HepG2 (cell line): ENCODE data around the gene RBM5. TPM values are rescaled to one million over a fixed set of nuclear protein-coding genes. Genes with fewer than 3 reads are reported as not detected.

Experiments used
- ATAC-seq: fragments of 200-7000 bp; cut with Tn5 transposase; 3 replicates; pipeline ENCODE4 v1.9.1; 2020; ENCODE audit warnings: mild to moderate bottlenecking, moderate library complexity
- BruUV-seq: library from RNA; stranded (reverse); fragments of 400-500 nt; replicated peaks from 2 replicates; lab custom pipeline; 2021; lab: Mats Ljungman, UMichigan
- CTCF ChIA-PET: fragments of 300-600 bp; formaldehyde crosslinking; extraction: SDS; loops from one replicate; lab custom pipeline; 2021; ENCODE audit warnings: low total read pairs, inconsistent platforms, low intra/inter-chr PET ratio; lab: Yijun Ruan, JAX
- POLR2A ChIA-PET: fragments of 350-600 bp; sonication (Branson Sonifier 250); formaldehyde crosslinking; loops from one replicate; lab custom pipeline; 2020; ENCODE audit warnings: antibody characterized with exemption, inconsistent platforms; lab: Yijun Ruan, JAX
- DNase-seq: peaks from one replicate; pipeline ENCODE4 v3.0.0-alpha.2; 2015; ENCODE audit warnings: low spot score
- FAIRE-seq: peaks from 3 replicates; lab custom pipeline; 2011; peaks lifted over from hg19 to GRCh38; lab: Jason Lieb, UNC
- H2AFZ ChIP-seq: one replicate; pipeline ENCODE4 v1.6.1; 2011; ENCODE audit warnings: low read length, inconsistent platforms
- H3K27ac ChIP-seq: fragments of 300-600 bp; 3 replicates; pipeline ENCODE4 v1.8.0; 2011; ENCODE audit warnings: mixed run types, mild to moderate bottlenecking, mixed read lengths, low read length, inconsistent platforms; ENCODE audit not compliant: insufficient read depth; ENCODE audit errors: extremely low read length
- H3K27me3 ChIP-seq, 2 experiments: fragments of 200-600 bp in 1 of 2; 2 replicates in 1 of 2; 3 replicates in 1 of 2; pipeline versions ENCODE4 v1.6.0 to v1.8.0; 2011; ENCODE audit warnings: low read length in 2 of 2, mild to moderate bottlenecking in 2 of 2, moderate library complexity in 2 of 2, inconsistent platforms in 1 of 2; ENCODE audit not compliant: insufficient read depth in 2 of 2, control insufficient read depth in 1 of 2
- H3K36me3 ChIP-seq, 2 experiments: fragments of 200-600 bp in 1 of 2; replicated peaks in 1 of 2; 2 replicates in 1 of 2; 3 replicates in 1 of 2; pipeline versions ENCODE4 v1.5.1 to v1.8.0; 2011; ENCODE audit warnings: low read length in 2 of 2, inconsistent platforms in 1 of 2; ENCODE audit not compliant: insufficient read depth in 2 of 2, control insufficient read depth in 1 of 2
- H3K4me1 ChIP-seq: 2 replicates; pipeline ENCODE4 v1.5.1; 2012; ENCODE audit warnings: low read length, inconsistent platforms; ENCODE audit not compliant: insufficient read depth
- H3K4me2 ChIP-seq: 2 replicates; pipeline ENCODE4 v1.6.0; 2011; ENCODE audit warnings: low read depth, low read length, inconsistent platforms
- H3K4me3 ChIP-seq, 3 experiments: fragments of 200-600 bp in 1 of 3; sonication (generic), shearing (Covaris generic) in 1 of 3; replicated peaks in 1 of 3; 2 replicates each; pipeline ENCODE4 v1.5.1; 2011 to 2016; ENCODE audit warnings: low read length in 3 of 3, inconsistent platforms in 2 of 3, low read depth in 2 of 3, mild to moderate bottlenecking in 2 of 3, control low read depth in 1 of 3, mixed read lengths in 1 of 3; ENCODE audit not compliant: insufficient read depth in 1 of 3
- H3K79me2 ChIP-seq: one replicate; pipeline ENCODE4 v1.6.1; 2011; ENCODE audit warnings: low read length, inconsistent platforms; ENCODE audit not compliant: insufficient read depth
- H3K9ac ChIP-seq: 2 replicates; pipeline ENCODE4 v1.6.0; 2011; ENCODE audit warnings: mild to moderate bottlenecking, low read depth, low read length, inconsistent platforms; ENCODE audit not compliant: insufficient read depth
- H3K9me3 ChIP-seq: 2 replicates; pipeline ENCODE4 v1.5.1; 2012; ENCODE audit warnings: mild to moderate bottlenecking, low read length
- H4K20me1 ChIP-seq: 2 replicates; pipeline ENCODE4 v1.6.0; 2011; ENCODE audit warnings: inconsistent platforms, mild to moderate bottlenecking, low read length, moderate library complexity; ENCODE audit not compliant: insufficient read depth
- FOXK1 ChIP-seq: sonication (generic); formaldehyde crosslinking; IDR thresholded peaks from 2 replicates; pipeline ENCODE4 v1.4.0; 2020; ENCODE audit warnings: low read depth, missing genetic modification reagents, borderline replicate concordance
- GZF1 ChIP-seq: sonication (generic); formaldehyde crosslinking; IDR thresholded peaks from 2 replicates; pipeline ENCODE4 v1.5.1; 2020; ENCODE audit warnings: mild to moderate bottlenecking, missing genetic modification reagents
- ZBTB7A ChIP-seq: sonication (generic); formaldehyde crosslinking; IDR thresholded peaks from 2 replicates; pipeline ENCODE4 v1.8.0; 2022; ENCODE audit warnings: mild to moderate bottlenecking, missing genetic modification reagents
- ZMYM2 ChIP-seq: sonication (generic); formaldehyde crosslinking; IDR thresholded peaks from 2 replicates; pipeline ENCODE4 v1.8.0; 2022; ENCODE audit warnings: mild to moderate bottlenecking, missing genetic modification reagents
- ZNF737 ChIP-seq: sonication (generic); formaldehyde crosslinking; IDR thresholded peaks from 2 replicates; pipeline ENCODE4 v1.5.0; 2020; ENCODE audit warnings: missing genetic modification reagents, mild to moderate bottlenecking, borderline replicate concordance
- ZNF746 ChIP-seq: sonication (generic); formaldehyde crosslinking; IDR thresholded peaks from 2 replicates; pipeline ENCODE4 v1.8.0; 2022; ENCODE audit warnings: mild to moderate bottlenecking, missing genetic modification reagents
- ZNF879 ChIP-seq: sonication (generic); formaldehyde crosslinking; IDR thresholded peaks from 2 replicates; pipeline ENCODE4 v1.8.1; 2023; ENCODE audit warnings: missing genetic modification reagents
- WGBS: methylation state at CpG from one replicate; pipeline ENCODE4 v1.1.6; 2017; ENCODE audit warnings: low lambda C conversion rate; 5-methylcytosine and 5-hydroxymethylcytosine counted together
- in situ Hi-C: cut with HindIII; loops from 2 replicates; pipeline ENCODE4 v1.10.0; 2017; ENCODE audit warnings: low pct_unique_long_range_greater_than_20kb; ENCODE audit not compliant: extremely low pct_ligation_motif_present
- intact Hi-C: fragments of 100-400 bp; cut with micrococcal nuclease; formaldehyde crosslinking; loops from one replicate; pipeline ENCODE4 v1.10.0; 2022; ENCODE audit not compliant: unreplicated experiment
- polyA plus RNA-seq, 8 experiments: library from polyadenylated mRNA; depleted of rRNA in 3 of 8; stranded (reverse) in 7 of 8; unstranded in 1 of 8; fragments of >200 nt; fragmentation: Illumina TruSeq in 4 of 8; extraction: Trizol in 4 of 8; gene quantifications; 2 replicates each; pipeline versions ENCODE4 v1.2.1 to v1.2.3, GENCODE V29; 2011 to 2016; ENCODE audit warnings: low read depth in 4 of 8, missing spikeins in 1 of 8, mixed read lengths in 1 of 8; ENCODE audit not compliant: insufficient read depth in 1 of 8
- total RNA-seq, 5 experiments: library from RNA; depleted of rRNA; stranded (reverse); fragments of >200 nt; fragmentation: Illumina TruSeq; extraction: Trizol; gene quantifications; 2 replicates each; pipeline ENCODE4 v1.2.3, GENCODE V29; 2016; ENCODE audit warnings: low read depth in 1 of 5
- TF ChIP-seq, protein P1 (sequence below): sonication (generic); formaldehyde crosslinking; IDR thresholded peaks from 2 replicates; pipeline ENCODE4 v1.5.0; 2020; ENCODE audit warnings: mild to moderate bottlenecking, missing genetic modification reagents
- TF ChIP-seq, protein P2 (sequence below): sonication (generic); formaldehyde crosslinking; IDR thresholded peaks from 2 replicates; pipeline ENCODE4 v1.4.0; 2020; ENCODE audit warnings: missing genetic modification reagents
- TF ChIP-seq, protein P3 (sequence below): sonication (generic); formaldehyde crosslinking; IDR thresholded peaks from 2 replicates; pipeline ENCODE4 v1.4.0; 2020; ENCODE audit warnings: mild to moderate bottlenecking, missing genetic modification reagents
- TF ChIP-seq, protein P4 (sequence below): sonication (generic); formaldehyde crosslinking; IDR thresholded peaks from 2 replicates; pipeline ENCODE4 v1.5.0; 2020; ENCODE audit warnings: missing genetic modification reagents
- TF ChIP-seq, protein P5 (sequence below): sonication (generic); formaldehyde crosslinking; IDR thresholded peaks from 2 replicates; pipeline ENCODE4 v1.5.1; 2020; ENCODE audit warnings: mild to moderate bottlenecking, missing genetic modification reagents, moderate library complexity

The RBM5 gene
- total and polyA plus RNA-seq, 2 of the 13 experiments (the other 11 are each of a cell fraction or from before 2014, with no cell fraction given): 106 to 204 TPM

DNA sequence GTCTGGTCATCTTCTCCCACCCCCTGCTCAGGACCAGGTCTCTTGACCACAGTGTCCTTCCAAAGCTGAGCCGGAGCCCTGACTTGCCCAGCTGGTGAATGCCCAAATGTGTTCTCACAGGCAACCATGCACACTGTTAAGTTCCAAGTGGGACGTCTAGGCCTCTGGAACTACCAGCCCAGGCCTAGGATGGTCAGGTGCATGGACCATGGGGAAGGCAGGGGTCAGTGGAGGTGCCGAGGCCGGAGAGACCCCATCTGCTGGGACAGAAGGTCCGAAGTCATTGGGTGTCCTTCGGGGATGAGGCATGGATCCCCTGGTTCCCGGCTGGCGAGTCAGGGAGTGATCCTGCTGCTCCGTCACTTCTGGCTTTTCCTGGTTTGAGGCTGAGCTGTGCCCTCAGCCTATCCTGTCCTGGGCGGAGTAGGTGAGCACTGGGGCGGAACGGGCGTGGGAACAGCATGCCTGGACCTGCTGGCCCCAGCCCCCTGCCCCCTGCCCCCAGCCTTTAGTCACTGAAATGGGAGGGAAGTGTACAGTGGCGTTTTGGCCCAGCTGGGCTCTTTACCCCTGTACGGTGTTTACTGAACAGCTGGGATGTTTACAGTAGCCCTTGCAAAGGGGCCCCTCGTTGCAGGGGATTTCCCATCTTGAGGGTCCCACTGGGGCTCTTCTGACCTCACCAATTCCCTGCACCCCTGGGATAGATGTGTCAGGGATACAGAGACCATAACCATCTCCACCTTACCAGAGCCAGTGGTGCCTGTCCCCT lies 78.5 kb downstream of the RBM5 start (continued):
- TF ChIP-seq, protein P1, sequence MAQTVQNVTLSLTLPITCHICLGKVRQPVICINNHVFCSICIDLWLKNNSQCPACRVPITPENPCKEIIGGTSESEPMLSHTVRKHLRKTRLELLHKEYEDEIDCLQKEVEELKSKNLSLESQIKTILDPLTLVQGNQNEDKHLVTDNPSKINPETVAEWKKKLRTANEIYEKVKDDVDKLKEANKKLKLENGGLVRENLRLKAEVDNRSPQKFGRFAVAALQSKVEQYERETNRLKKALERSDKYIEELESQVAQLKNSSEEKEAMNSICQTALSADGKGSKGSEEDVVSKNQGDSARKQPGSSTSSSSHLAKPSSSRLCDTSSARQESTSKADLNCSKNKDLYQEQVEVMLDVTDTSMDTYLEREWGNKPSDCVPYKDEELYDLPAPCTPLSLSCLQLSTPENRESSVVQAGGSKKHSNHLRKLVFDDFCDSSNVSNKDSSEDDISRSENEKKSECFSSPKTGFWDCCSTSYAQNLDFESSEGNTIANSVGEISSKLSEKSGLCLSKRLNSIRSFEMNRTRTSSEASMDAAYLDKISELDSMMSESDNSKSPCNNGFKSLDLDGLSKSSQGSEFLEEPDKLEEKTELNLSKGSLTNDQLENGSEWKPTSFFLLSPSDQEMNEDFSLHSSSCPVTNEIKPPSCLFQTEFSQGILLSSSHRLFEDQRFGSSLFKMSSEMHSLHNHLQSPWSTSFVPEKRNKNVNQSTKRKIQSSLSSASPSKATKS (CRISPR knock-in tag): no peak
- TF ChIP-seq, protein P2, sequence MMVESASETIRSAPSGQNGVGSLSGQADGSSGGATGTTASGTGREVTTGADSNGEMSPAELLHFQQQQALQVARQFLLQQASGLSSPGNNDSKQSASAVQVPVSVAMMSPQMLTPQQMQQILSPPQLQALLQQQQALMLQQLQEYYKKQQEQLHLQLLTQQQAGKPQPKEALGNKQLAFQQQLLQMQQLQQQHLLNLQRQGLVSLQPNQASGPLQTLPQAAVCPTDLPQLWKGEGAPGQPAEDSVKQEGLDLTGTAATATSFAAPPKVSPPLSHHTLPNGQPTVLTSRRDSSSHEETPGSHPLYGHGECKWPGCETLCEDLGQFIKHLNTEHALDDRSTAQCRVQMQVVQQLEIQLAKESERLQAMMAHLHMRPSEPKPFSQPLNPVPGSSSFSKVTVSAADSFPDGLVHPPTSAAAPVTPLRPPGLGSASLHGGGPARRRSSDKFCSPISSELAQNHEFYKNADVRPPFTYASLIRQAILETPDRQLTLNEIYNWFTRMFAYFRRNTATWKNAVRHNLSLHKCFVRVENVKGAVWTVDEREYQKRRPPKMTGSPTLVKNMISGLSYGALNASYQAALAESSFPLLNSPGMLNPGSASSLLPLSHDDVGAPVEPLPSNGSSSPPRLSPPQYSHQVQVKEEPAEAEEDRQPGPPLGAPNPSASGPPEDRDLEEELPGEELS (CRISPR knock-in tag): peak; percentile 92
- TF ChIP-seq ZNF746: 0 out of 2 replicates have a peak, but pooled peaks have one; percentile 48

DNA sequence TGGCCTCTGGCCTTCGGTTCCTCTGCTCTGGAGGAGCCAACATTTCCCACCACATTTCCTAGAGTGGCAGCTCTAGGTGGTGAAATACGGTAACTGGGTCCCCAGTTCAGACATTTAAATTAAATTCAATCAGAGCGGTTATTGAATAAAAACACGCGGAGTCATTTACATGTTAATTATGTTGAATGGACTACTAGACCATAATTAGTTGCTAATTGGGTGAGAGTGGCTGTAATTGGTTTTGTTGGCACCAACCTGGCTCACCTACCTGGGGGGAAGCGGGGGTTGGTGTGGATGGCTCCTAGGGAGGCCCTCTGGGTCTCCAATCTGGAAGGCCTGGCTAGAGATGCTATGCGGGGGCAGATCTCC lies 79.1 kb downstream of the RBM5 start:
- Histone ChIP-seq H3K79me2 (peaks cover 5% of the 10 kb centered on the region), H3K4me3 (no peak overlapping the region), H3K4me1 (peaks cover 99% of the 10 kb centered on the region), H3K27me3 (no peaks in the 10 kb centered on the region), H3K36me3 (no peaks in the 10 kb centered on the region), H3K27ac (peak overlapping the region; percentile 66), H2AFZ (no peak overlapping the region), H3K4me2 (peak overlapping the region; percentile 45), H4K20me1 (no peaks in the 10 kb centered on the region), H3K9ac (peak overlapping the region; percentile 4; the same call in 1 of the 2 replicates), H3K9me3 (no peaks in the 10 kb centered on the region)
- in situ Hi-C loops (no loop called here), intact Hi-C loops (no loop called here)
- BruUV-seq: no TSS peak
- ChIA-PET CTCF (no interaction called here), POLR2A (interaction anchor here (0.8 to 2.8 kb wide), 10 partner anchors 10 to 97 kb away, joined by 3 to 23 read pairs (median 4); no protein-coding TSS in a partner anchor)
- peak; percentile 5; the same call in 1 of the 3 replicates for ATAC-seq
- FAIRE-seq: peak; percentile 67
- no peak for DNase-seq
- 64% methylated on average over 6 of the region's 7 CpGs for WGBS
- TF ChIP-seq, protein P3, sequence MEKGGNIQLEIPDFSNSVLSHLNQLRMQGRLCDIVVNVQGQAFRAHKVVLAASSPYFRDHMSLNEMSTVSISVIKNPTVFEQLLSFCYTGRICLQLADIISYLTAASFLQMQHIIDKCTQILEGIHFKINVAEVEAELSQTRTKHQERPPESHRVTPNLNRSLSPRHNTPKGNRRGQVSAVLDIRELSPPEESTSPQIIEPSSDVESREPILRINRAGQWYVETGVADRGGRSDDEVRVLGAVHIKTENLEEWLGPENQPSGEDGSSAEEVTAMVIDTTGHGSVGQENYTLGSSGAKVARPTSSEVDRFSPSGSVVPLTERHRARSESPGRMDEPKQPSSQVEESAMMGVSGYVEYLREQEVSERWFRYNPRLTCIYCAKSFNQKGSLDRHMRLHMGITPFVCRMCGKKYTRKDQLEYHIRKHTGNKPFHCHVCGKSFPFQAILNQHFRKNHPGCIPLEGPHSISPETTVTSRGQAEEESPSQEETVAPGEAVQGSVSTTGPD: 0 out of 2 replicates have a peak, but pooled peaks have one; percentile 17
- TF ChIP-seq, protein P4, sequence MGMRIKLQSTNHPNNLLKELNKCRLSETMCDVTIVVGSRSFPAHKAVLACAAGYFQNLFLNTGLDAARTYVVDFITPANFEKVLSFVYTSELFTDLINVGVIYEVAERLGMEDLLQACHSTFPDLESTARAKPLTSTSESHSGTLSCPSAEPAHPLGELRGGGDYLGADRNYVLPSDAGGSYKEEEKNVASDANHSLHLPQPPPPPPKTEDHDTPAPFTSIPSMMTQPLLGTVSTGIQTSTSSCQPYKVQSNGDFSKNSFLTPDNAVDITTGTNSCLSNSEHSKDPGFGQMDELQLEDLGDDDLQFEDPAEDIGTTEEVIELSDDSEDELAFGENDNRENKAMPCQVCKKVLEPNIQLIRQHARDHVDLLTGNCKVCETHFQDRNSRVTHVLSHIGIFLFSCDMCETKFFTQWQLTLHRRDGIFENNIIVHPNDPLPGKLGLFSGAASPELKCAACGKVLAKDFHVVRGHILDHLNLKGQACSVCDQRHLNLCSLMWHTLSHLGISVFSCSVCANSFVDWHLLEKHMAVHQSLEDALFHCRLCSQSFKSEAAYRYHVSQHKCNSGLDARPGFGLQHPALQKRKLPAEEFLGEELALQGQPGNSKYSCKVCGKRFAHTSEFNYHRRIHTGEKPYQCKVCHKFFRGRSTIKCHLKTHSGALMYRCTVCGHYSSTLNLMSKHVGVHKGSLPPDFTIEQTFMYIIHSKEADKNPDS (CRISPR knock-in tag): no peak
- peak; percentile 99 for TF ChIP-seq GZF1 (CRISPR knock-in tag)
- no peak for TF ChIP-seq ZNF737 (CRISPR knock-in tag)
- no peak for TF ChIP-seq ZMYM2 (CRISPR knock-in tag)
- peak; percentile 6; the same call in 1 of the 2 replicates for TF ChIP-seq FOXK1 (CRISPR knock-in tag)
- TF ChIP-seq ZBTB7A (CRISPR knock-in tag): 0 out of 2 replicates have a peak, but pooled peaks have one; percentile 3
- TF ChIP-seq ZNF879 (CRISPR knock-in tag): no peak
- TF ChIP-seq, protein P5, sequence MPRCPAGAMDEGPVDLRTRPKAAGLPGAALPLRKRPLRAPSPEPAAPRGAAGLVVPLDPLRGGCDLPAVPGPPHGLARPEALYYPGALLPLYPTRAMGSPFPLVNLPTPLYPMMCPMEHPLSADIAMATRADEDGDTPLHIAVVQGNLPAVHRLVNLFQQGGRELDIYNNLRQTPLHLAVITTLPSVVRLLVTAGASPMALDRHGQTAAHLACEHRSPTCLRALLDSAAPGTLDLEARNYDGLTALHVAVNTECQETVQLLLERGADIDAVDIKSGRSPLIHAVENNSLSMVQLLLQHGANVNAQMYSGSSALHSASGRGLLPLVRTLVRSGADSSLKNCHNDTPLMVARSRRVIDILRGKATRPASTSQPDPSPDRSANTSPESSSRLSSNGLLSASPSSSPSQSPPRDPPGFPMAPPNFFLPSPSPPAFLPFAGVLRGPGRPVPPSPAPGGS (CRISPR knock-in tag): 0 out of 2 replicates have a peak, but pooled peaks have one; percentile 2
